Measurements from ENCODE around the gene CWC27. TPM values are rescaled to one million over a fixed set of nuclear protein-coding genes. Genes with fewer than 3 reads are reported as not detected.
"Not testable (repeated sequence)": the region's sequence is repeated elsewhere in the genome, so short reads cannot be mapped to it uniquely, and the experiment has no call there.

CWC27 gene
- total RNA-seq, 1 donor from 2014 or later, result 32.9 TPM

DNA sequence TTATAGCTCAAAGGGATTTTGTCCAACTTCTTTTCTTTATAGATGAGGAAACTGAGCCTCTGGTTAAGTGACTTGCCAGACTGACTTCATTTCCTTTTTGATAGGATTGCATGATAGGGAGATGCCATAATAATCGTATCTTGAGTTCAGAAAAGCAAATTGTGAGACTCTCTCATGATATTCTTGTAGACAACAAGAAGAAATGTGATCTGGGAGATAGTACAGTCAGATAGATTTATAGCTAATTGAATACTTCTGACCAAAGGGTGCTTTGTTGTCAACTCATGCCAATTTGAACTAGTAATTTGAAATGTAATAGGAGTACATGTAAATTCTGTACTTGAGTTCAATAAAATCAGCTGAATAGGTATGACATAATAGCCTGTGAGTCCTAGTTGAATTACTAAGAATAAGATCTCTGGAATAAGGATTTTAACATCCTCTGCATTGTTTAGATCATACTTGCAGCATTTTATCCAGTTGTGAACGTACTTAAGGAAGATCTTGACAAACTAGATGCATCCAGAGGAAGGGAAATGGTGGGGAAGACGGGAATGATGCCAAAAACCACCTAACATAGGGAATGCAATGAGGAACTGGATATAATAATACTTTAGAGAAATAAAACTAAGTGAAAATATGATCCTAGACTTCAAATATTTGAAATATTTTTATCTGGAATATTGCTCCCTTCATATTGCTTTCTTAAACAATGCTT lies 25.5 kb downstream of the CWC27 start:
- no peaks in the 10 kb centered on the region for H3K27me3 Mint-ChIP-seq (ENCODE audit: low read depth)
- peaks cover 9% of the 10 kb centered on the region for H3K36me3 Mint-ChIP-seq (ENCODE audit: low read depth)
- H3K4me3 Mint-ChIP-seq (ENCODE audit: low read depth), result no peak overlapping the region
- no peaks in the 10 kb centered on the region for H3K9me3 Mint-ChIP-seq
- peaks cover 5% of the 10 kb centered on the region for H3K4me1 Mint-ChIP-seq (ENCODE audit: low read depth)
- no peak for DNase-seq (ENCODE audit: low spot score)
- intact Hi-C loops (cut with micrococcal nuclease), result no loop called here
- H3K27ac Mint-ChIP-seq, result no peak overlapping the region

GRCh38 chr5:64796301-64796700 lies 27.6 kb downstream of the CWC27 start:
- H3K36me3 Mint-ChIP-seq (ENCODE audit: low read depth), result peaks cover 9% of the 10 kb centered on the region
- no peak overlapping the region for H3K4me3 Mint-ChIP-seq (ENCODE audit: low read depth)
- H3K27me3 Mint-ChIP-seq (ENCODE audit: low read depth), result no peaks in the 10 kb centered on the region
- no peaks in the 10 kb centered on the region for H3K4me1 Mint-ChIP-seq (ENCODE audit: low read depth)
- intact Hi-C loops (cut with micrococcal nuclease), result no loop called here
- no peak for DNase-seq (ENCODE audit: low spot score)
- no peaks in the 10 kb centered on the region for H3K9me3 Mint-ChIP-seq
- H3K27ac Mint-ChIP-seq, result no peak overlapping the region

DNA sequence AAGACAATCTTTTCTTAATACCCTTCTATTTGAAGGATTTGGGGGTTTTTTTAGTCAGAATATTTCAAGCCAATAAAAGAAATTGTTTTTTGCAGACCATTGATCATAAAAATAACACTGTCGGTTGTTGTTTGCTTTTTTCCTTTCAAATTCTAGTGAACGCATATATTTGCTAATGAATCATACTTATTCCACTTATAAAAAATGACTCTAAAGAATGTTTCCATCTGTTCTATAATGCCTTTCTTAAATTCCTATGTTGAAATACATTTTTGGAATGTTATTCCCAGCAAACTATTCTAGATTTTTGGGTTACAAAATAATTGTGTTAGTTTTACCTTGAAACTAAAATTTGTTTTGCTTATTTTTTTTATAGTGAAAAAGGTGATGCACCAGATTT lies 32.2 kb downstream of the CWC27 start:
- no peak overlapping the region for H3K4me3 Mint-ChIP-seq (ENCODE audit: low read depth)
- DNase-seq (ENCODE audit: low spot score), result no peak
- peaks cover 9% of the 10 kb centered on the region for H3K36me3 Mint-ChIP-seq (ENCODE audit: low read depth)
- no peak overlapping the region for H3K27ac Mint-ChIP-seq
- intact Hi-C loops (cut with micrococcal nuclease), result no loop called here
- H3K9me3 Mint-ChIP-seq, result no peaks in the 10 kb centered on the region
- H3K27me3 Mint-ChIP-seq (ENCODE audit: low read depth), result no peaks in the 10 kb centered on the region
- H3K4me1 Mint-ChIP-seq (ENCODE audit: low read depth), result no peaks in the 10 kb centered on the region

GRCh38 chr5:64806537-64806936 lies 37.8 kb downstream of the CWC27 start:
- no peak for DNase-seq (ENCODE audit: low spot score)
- H3K27me3 Mint-ChIP-seq (ENCODE audit: low read depth), result no peaks in the 10 kb centered on the region

DNA sequence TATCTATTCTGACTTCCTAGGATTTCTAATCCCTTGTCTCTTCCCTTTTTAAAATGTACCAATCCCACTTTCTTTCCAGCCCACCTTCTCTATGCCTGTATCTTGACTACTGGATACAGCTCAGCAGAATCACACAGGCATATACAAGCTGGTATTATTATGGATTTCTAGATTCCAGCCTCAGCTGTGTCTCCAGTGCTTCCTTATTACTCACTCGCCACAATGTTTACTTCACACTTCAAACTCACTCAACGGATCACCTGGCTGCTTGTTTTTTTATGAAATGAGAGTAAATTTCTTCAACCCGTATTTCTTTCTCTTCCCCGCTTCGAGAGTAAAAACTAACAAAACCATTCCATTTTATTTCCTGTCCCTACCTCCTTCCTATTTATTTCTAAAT lies 38.8 kb downstream of the CWC27 start:
- no peaks in the 10 kb centered on the region for H3K9me3 Mint-ChIP-seq
- peaks cover 3% of the 10 kb centered on the region for H3K36me3 Mint-ChIP-seq (ENCODE audit: low read depth)
- H3K27me3 Mint-ChIP-seq (ENCODE audit: low read depth), result no peaks in the 10 kb centered on the region
- H3K27ac Mint-ChIP-seq, result no peak overlapping the region
- DNase-seq (ENCODE audit: low spot score), result no peak
- intact Hi-C loops (cut with micrococcal nuclease), result no loop called here
- H3K4me1 Mint-ChIP-seq (ENCODE audit: low read depth), result no peaks in the 10 kb centered on the region
- H3K4me3 Mint-ChIP-seq (ENCODE audit: low read depth), result no peak overlapping the region

More at GRCh38 chr5:64806537-64806936, 37.8 kb downstream of the CWC27 start:
- H3K4me3 Mint-ChIP-seq (ENCODE audit: low read depth), result no peak overlapping the region
- no peak overlapping the region for H3K27ac Mint-ChIP-seq
- peaks cover 3% of the 10 kb centered on the region for H3K36me3 Mint-ChIP-seq (ENCODE audit: low read depth)
- no peaks in the 10 kb centered on the region for H3K4me1 Mint-ChIP-seq (ENCODE audit: low read depth)
- no peaks in the 10 kb centered on the region for H3K9me3 Mint-ChIP-seq
- intact Hi-C loops (cut with micrococcal nuclease), result no loop called here

DNA sequence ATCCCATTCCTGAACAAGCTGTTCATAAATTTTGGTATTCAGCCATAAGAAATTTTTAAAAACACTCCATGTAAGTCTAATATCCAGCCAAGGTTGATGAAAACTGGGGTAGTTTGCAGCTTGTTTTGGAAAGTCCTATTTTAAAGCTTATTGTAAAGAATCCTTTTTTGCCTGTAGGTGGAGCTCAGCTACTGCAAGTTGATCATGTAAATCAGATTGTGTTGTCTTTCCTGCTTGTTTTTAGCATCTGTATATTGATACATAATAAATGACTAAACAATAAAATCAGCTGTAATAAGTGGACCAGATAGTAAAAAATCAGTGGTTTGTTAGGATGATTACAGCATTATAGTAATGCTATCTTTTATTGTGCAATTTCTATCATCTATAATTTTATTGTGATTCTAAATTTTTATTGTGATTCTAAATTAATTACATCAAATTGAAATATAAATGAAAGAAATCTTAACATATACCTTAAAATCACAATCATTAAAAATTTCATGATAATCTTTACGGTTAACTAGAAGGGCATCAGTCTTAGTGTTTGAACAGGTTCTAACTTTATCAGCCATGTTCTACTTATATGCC lies 42.4 kb downstream of the CWC27 start:
- H3K4me3 Mint-ChIP-seq (ENCODE audit: low read depth), result no peak overlapping the region
- DNase-seq (ENCODE audit: low spot score), result no peak
- no peak overlapping the region for H3K27ac Mint-ChIP-seq
- peaks cover 7% of the 10 kb centered on the region for H3K36me3 Mint-ChIP-seq (ENCODE audit: low read depth)
- intact Hi-C loops (cut with micrococcal nuclease), result loop anchor here (1.0 to 10.0 kb wide), 4 partner anchors 226 to 672 kb away; no protein-coding TSS in a partner anchor
- peaks cover 7% of the 10 kb centered on the region for H3K4me1 Mint-ChIP-seq (ENCODE audit: low read depth)
- H3K9me3 Mint-ChIP-seq, result no peaks in the 10 kb centered on the region
- no peaks in the 10 kb centered on the region for H3K27me3 Mint-ChIP-seq (ENCODE audit: low read depth)

- no peak for DNase-seq (ENCODE audit: low spot score)
- intact Hi-C loops (cut with micrococcal nuclease), result loop anchor here (5.0 to 10.0 kb wide), 3 partner anchors 223 to 373 kb away; no protein-coding TSS in a partner anchor
- Mint-ChIP-seq H3K27me3 (ENCODE audit: low read depth) (no peaks in the 10 kb centered on the region), H3K4me1 (ENCODE audit: low read depth) (peaks cover 14% of the 10 kb centered on the region), H3K4me3 (ENCODE audit: low read depth) (no peak overlapping the region), H3K9me3 (no peaks in the 10 kb centered on the region), H3K27ac (no peak overlapping the region), H3K36me3 (ENCODE audit: low read depth) (peaks cover 21% of the 10 kb centered on the region)
Observed at GRCh38 chr5:64814073-64814472, 45.3 kb downstream of the CWC27 start.

GRCh38 chr5:64818245-64818644 lies 49.5 kb downstream of the CWC27 start:
- no peak overlapping the region for H3K27ac Mint-ChIP-seq
- intact Hi-C loops (cut with micrococcal nuclease), result loop anchor here (10.0 kb wide), 1 partner anchor 287 kb away; no protein-coding TSS in a partner anchor
- DNase-seq (ENCODE audit: low spot score), result no peak
- no peaks in the 10 kb centered on the region for H3K27me3 Mint-ChIP-seq (ENCODE audit: low read depth)
- peaks cover 25% of the 10 kb centered on the region for H3K4me1 Mint-ChIP-seq (ENCODE audit: low read depth)
- peaks cover 5% of the 10 kb centered on the region for H3K9me3 Mint-ChIP-seq
- H3K36me3 Mint-ChIP-seq (ENCODE audit: low read depth), result peaks cover 35% of the 10 kb centered on the region
- no peak overlapping the region for H3K4me3 Mint-ChIP-seq (ENCODE audit: low read depth)

- intact Hi-C loops (cut with micrococcal nuclease), result loop anchor here (10.0 kb wide), 1 partner anchor 285 kb away; no protein-coding TSS in a partner anchor
- not testable (repeated sequence) for H3K27ac Mint-ChIP-seq; H3K4me3 Mint-ChIP-seq (ENCODE audit: low read depth); DNase-seq (ENCODE audit: low spot score); H3K27me3 Mint-ChIP-seq (ENCODE audit: low read depth); H3K9me3 Mint-ChIP-seq
- Mint-ChIP-seq H3K4me1 (ENCODE audit: low read depth) (peaks cover 19% of the 10 kb centered on the region), H3K36me3 (ENCODE audit: low read depth) (peaks cover 31% of the 10 kb centered on the region)
Observed at GRCh38 chr5:64819345-64819744, 50.6 kb downstream of the CWC27 start.

GRCh38 chr5:64822320-64822719 lies 53.6 kb downstream of the CWC27 start:
- Mint-ChIP-seq H3K4me3 (ENCODE audit: low read depth) (no peak overlapping the region), H3K36me3 (ENCODE audit: low read depth) (peaks cover 23% of the 10 kb centered on the region), H3K27me3 (ENCODE audit: low read depth) (no peaks in the 10 kb centered on the region), H3K4me1 (ENCODE audit: low read depth) (peaks cover 14% of the 10 kb centered on the region), H3K27ac (no peak overlapping the region), H3K9me3 (peaks cover 5% of the 10 kb centered on the region)
- intact Hi-C loops (cut with micrococcal nuclease), result no loop called here
- DNase-seq (ENCODE audit: low spot score), result no peak

- no peak overlapping the region for H3K4me3 Mint-ChIP-seq (ENCODE audit: low read depth)
- H3K36me3 Mint-ChIP-seq (ENCODE audit: low read depth), result peaks cover 14% of the 10 kb centered on the region
- no peaks in the 10 kb centered on the region for H3K27me3 Mint-ChIP-seq (ENCODE audit: low read depth)
- H3K27ac Mint-ChIP-seq, result no peak overlapping the region
- H3K9me3 Mint-ChIP-seq, result no peaks in the 10 kb centered on the region
- DNase-seq (ENCODE audit: low spot score), result no peak
- intact Hi-C loops (cut with micrococcal nuclease), result no loop called here
- H3K4me1 Mint-ChIP-seq (ENCODE audit: low read depth), result peaks cover 7% of the 10 kb centered on the region
Observed at GRCh38 chr5:64826541-64826940, 57.8 kb downstream of the CWC27 start.

- Mint-ChIP-seq H3K4me1 (ENCODE audit: low read depth) (no peaks in the 10 kb centered on the region), H3K27ac (no peak overlapping the region), H3K4me3 (ENCODE audit: low read depth) (no peak overlapping the region), H3K27me3 (ENCODE audit: low read depth) (no peaks in the 10 kb centered on the region), H3K36me3 (ENCODE audit: low read depth) (peaks cover 5% of the 10 kb centered on the region), H3K9me3 (no peaks in the 10 kb centered on the region)
- intact Hi-C loops (cut with micrococcal nuclease), result no loop called here
- DNase-seq (ENCODE audit: low spot score), result no peak
Observed at GRCh38 chr5:64827703-64828102, 59.0 kb downstream of the CWC27 start.

DNA sequence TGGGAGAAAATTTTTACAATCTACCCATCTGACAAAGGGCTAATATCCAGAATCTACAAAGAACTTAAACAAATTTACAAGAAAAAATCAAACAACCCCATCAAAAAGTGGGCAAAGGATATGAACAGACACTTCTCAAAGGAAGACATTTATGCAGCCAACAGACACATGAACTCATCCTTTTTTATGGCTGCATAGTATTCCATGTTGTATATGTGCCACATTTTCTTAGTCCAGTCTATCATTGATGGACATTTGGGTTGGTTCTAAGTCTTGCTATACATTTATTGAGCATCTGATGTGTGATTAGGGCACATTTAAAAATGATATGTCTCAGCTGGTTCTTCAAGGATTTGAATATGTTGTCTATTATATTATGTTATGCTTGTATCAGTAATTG lies 61.9 kb downstream of the CWC27 start:
- H3K4me3 Mint-ChIP-seq (ENCODE audit: low read depth); DNase-seq (ENCODE audit: low spot score); intact Hi-C loops (cut with micrococcal nuclease); H3K4me1 Mint-ChIP-seq (ENCODE audit: low read depth); H3K27ac Mint-ChIP-seq; H3K27me3 Mint-ChIP-seq (ENCODE audit: low read depth); H3K36me3 Mint-ChIP-seq (ENCODE audit: low read depth); H3K9me3 Mint-ChIP-seq: not testable (repeated sequence)

Measured in activated T-helper 2 cell treated with anti-CD3 and anti-CD28 coated beads, Interferon-gamma antibody, Interleukin-2, Interleukin-4, amounts not matched to agents 10 μg/mL and 5 μg/mL and 100 μg/mL, durations not matched to agents 14 hours and 24 hours and 36 hours (primary cell).